Measurements from ENCODE around the gene INTS15.

Gene INTS15

DNA sequence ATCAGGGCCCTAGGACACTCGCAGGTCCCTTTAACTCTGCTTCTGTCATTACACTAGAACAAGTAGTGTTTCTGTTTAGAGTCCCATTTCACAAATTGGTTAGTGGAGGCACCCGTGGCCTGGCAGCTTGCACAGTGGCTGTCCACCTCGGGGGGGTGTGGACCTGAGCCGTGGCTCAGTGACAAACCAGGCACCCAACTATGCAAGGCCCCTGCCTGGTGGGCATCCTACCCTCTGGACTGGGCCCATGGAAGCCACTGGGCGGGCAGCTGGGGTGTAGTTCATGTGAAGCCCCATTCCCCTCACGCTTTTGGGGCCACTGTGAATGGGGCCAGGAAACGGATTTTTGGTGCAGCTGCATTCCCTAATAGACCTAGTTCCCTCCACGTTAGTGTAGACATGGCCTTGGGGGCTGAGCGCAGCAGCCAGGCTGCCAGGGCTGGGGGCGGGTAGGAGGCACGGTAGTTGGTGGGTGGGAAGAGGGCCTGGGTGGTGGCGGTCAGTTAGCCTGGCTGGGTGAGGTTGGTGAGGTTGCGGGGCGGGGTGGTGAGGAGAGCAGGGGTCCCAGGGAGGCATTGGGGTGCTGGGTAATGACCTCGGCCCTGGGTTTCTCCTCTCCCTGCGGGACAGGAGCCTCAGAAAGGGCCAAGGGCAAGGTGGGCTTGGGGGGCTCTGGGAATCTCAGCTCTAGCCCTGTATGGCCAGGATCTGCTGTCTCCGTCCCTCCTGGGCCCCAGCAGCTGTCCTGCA lies 66.0 kb downstream of the INTS15 start:
- DNase-seq (ENCODE audit: low read depth in 2 of 2, low spot score in 1 of 2) = no peak

- no peak for DNase-seq (ENCODE audit: low read depth in 2 of 2, low spot score in 1 of 2)
These were observed 66.6 kb downstream of the INTS15 start for GRCh38 chr7:6656413-6656812.

Measured in stimulated activated CD8-positive, alpha-beta memory T cell treated with anti-CD3 and anti-CD28 coated beads, Interleukin-4, amount 100 ng/mL, for 4 hours (primary cell).